GM21528 (cell line): ENCODE measurements around the gene GABRD.

Source experiments
- ATAC-seq: cut with Tn5 transposase; IDR thresholded peaks from one replicate; pipeline ENCODE4 v1.9.1; 2021; ENCODE audit warnings: mild to moderate bottlenecking, moderate library complexity; ENCODE audit not compliant: unreplicated experiment, low FRiP score

GABRD gene

GRCh38 chr1:2014741-2015735 is 4.1 kb upstream of the GABRD start:
- no peak for ATAC-seq

GRCh38 chr1:2016123-2016522 is 3.0 kb upstream of the GABRD start:
- ATAC-seq: no peak

- no peak for ATAC-seq
Measured at GRCh38 chr1:2018217-2019171, 651 bp upstream of the GABRD start.

- no peak for ATAC-seq
Measured at GRCh38 chr1:2019571-2020309, 595 bp downstream of the GABRD start.

GRCh38 chr1:2020310-2020655 is 1.1 kb downstream of the GABRD start:
- ATAC-seq: no peak

- no peak for ATAC-seq
Measured at GRCh38 chr1:2021550-2021949, 2.4 kb downstream of the GABRD start.

GRCh38 chr1:2022063-2022770 is 3.1 kb downstream of the GABRD start:
- no peak for ATAC-seq

GRCh38 chr1:2023187-2023586 is 4.0 kb downstream of the GABRD start:
- no peak for ATAC-seq

GRCh38 chr1:2024451-2024850 is 5.3 kb downstream of the GABRD start:
- ATAC-seq: no peak

- ATAC-seq: no peak
Measured at GRCh38 chr1:2024887-2025286, 5.7 kb downstream of the GABRD start.

- ATAC-seq: no peak
Measured at GRCh38 chr1:2025491-2025981, 6.4 kb downstream of the GABRD start.

GRCh38 chr1:2027961-2028583 is 8.9 kb downstream of the GABRD start:
- no peak for ATAC-seq

- ATAC-seq: no peak
Measured at GRCh38 chr1:2028870-2029560, 9.9 kb downstream of the GABRD start.

- no peak for ATAC-seq
Measured at GRCh38 chr1:2029561-2029960, 10.4 kb downstream of the GABRD start.

- ATAC-seq: no peak
Measured at GRCh38 chr1:2030076-2030871, 11.1 kb downstream of the GABRD start.

GRCh38 chr1:2031546-2032540 is 12.7 kb downstream of the GABRD start:
- ATAC-seq: no peak

- ATAC-seq: no peak
Measured at GRCh38 chr1:2032737-2033136, 13.6 kb downstream of the GABRD start.
